Gastrocnemius medialis (tissue), 4 donors: ENCODE data around the gene UQCRC2.

ENCODE experiments used
- POLR2A ChIP-seq, 2 donors: fragments of 450-650 bp; IDR thresholded peaks; one replicate each; pipeline ENCODE4 v1.6.1; 2017; ENCODE audit warnings: antibody characterized with exemption in 2 of 2, mild to moderate bottlenecking in 2 of 2, moderate library complexity in 2 of 2
- TF ChIP-seq, protein P1 (sequence below), 5 experiments: fragments of 450-650 bp in 3 of 5; fragments of 200-600 bp in 2 of 5; sonication (generic) in 2 of 5; IDR thresholded peaks in 4 of 5; conservative IDR thresholded peaks in 1 of 5; 1 replicate in 4 of 5; 2 replicates in 1 of 5; pipeline ENCODE4 v1.5.1; 2016 to 2019; ENCODE audit warnings: antibody characterized with exemption in 5 of 5, mild to moderate bottlenecking in 3 of 5, moderate library complexity in 3 of 5

GRCh38 chr16:21940570-21940969, 12.6 kb upstream of the UQCRC2 start:
- no peak for TF ChIP-seq POLR2A (IDR thresholded peaks at IDR 0.05)
- TF ChIP-seq, protein P1, sequence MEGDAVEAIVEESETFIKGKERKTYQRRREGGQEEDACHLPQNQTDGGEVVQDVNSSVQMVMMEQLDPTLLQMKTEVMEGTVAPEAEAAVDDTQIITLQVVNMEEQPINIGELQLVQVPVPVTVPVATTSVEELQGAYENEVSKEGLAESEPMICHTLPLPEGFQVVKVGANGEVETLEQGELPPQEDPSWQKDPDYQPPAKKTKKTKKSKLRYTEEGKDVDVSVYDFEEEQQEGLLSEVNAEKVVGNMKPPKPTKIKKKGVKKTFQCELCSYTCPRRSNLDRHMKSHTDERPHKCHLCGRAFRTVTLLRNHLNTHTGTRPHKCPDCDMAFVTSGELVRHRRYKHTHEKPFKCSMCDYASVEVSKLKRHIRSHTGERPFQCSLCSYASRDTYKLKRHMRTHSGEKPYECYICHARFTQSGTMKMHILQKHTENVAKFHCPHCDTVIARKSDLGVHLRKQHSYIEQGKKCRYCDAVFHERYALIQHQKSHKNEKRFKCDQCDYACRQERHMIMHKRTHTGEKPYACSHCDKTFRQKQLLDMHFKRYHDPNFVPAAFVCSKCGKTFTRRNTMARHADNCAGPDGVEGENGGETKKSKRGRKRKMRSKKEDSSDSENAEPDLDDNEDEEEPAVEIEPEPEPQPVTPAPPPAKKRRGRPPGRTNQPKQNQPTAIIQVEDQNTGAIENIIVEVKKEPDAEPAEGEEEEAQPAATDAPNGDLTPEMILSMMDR (IDR thresholded peaks at IDR 0.05 in 4 of 5, conservative IDR thresholded peaks at IDR 0.05 in 1 of 5) = no peak
